HL-60 (cell line): Measurements from ENCODE around the gene AP2B1.

ENCODE experiments used
- GABPA ChIP-seq: IDR thresholded peaks from 2 replicates; pipeline ENCODE4 v1.6.1; 2012; ENCODE audit warnings: low read depth
- POLR2AphosphoS5 ChIP-seq: IDR thresholded peaks from 2 replicates; pipeline ENCODE4 v1.6.1; 2012; ENCODE audit warnings: low read depth
- TF ChIP-seq, protein P1 (sequence below): IDR thresholded peaks from 2 replicates; pipeline ENCODE4 v1.6.1; 2012; ENCODE audit warnings: low read depth; ENCODE audit not compliant: insufficient replicate concordance
- TF ChIP-seq, protein P2 (sequence below): IDR thresholded peaks from one replicate; pipeline ENCODE4 v1.5.1; 2011; ENCODE audit warnings: low read length, control low read depth, inconsistent platforms; ENCODE audit not compliant: insufficient read depth

DNA sequence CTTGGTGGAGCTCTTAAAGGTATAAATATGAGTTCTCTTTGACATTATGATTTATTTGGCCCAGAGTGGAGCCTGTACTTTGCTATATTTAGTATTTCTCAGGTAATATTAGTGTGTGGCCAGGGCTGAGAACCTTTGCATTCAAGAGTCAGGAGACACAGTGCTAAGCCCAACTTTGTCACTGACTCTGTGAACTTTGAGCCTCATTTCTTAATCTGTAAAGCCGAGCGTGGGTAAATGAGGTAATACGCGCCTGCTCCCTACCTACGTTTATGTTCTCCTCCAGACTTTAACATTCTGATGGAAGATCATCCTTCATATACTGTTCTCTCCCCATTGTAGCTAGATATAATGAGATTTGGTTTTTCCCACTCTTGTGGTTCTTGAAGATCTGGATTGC lies 10.5 kb downstream of the AP2B1 start:
- TF ChIP-seq, protein P1, sequence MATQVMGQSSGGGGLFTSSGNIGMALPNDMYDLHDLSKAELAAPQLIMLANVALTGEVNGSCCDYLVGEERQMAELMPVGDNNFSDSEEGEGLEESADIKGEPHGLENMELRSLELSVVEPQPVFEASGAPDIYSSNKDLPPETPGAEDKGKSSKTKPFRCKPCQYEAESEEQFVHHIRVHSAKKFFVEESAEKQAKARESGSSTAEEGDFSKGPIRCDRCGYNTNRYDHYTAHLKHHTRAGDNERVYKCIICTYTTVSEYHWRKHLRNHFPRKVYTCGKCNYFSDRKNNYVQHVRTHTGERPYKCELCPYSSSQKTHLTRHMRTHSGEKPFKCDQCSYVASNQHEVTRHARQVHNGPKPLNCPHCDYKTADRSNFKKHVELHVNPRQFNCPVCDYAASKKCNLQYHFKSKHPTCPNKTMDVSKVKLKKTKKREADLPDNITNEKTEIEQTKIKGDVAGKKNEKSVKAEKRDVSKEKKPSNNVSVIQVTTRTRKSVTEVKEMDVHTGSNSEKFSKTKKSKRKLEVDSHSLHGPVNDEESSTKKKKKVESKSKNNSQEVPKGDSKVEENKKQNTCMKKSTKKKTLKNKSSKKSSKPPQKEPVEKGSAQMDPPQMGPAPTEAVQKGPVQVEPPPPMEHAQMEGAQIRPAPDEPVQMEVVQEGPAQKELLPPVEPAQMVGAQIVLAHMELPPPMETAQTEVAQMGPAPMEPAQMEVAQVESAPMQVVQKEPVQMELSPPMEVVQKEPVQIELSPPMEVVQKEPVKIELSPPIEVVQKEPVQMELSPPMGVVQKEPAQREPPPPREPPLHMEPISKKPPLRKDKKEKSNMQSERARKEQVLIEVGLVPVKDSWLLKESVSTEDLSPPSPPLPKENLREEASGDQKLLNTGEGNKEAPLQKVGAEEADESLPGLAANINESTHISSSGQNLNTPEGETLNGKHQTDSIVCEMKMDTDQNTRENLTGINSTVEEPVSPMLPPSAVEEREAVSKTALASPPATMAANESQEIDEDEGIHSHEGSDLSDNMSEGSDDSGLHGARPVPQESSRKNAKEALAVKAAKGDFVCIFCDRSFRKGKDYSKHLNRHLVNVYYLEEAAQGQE: no peak
- TF ChIP-seq, protein P2, sequence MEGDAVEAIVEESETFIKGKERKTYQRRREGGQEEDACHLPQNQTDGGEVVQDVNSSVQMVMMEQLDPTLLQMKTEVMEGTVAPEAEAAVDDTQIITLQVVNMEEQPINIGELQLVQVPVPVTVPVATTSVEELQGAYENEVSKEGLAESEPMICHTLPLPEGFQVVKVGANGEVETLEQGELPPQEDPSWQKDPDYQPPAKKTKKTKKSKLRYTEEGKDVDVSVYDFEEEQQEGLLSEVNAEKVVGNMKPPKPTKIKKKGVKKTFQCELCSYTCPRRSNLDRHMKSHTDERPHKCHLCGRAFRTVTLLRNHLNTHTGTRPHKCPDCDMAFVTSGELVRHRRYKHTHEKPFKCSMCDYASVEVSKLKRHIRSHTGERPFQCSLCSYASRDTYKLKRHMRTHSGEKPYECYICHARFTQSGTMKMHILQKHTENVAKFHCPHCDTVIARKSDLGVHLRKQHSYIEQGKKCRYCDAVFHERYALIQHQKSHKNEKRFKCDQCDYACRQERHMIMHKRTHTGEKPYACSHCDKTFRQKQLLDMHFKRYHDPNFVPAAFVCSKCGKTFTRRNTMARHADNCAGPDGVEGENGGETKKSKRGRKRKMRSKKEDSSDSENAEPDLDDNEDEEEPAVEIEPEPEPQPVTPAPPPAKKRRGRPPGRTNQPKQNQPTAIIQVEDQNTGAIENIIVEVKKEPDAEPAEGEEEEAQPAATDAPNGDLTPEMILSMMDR: no peak
- TF ChIP-seq POLR2AphosphoS5: no peak
- no peak for TF ChIP-seq GABPA
